Gastrocnemius medialis (tissue), 4 donors: ENCODE results near the gene IFT57. TPM values are rescaled to one million over a fixed set of nuclear protein-coding genes. Genes with fewer than 3 reads are reported as not detected.

Experiments used
- ATAC-seq, 2 donors: fragments of 150-250 bp; one replicate each; pipeline ENCODE4 v1.9.1; 2016
- DNase-seq, 2 donors: peaks; one replicate each; pipeline ENCODE4 v3.0.0-alpha.2; 2019
- H3K27ac ChIP-seq, 4 donors: fragments of 200-600 bp; sonication (generic); 1 replicate in 1 of 4; 2 replicates in 3 of 4; pipeline ENCODE4 v1.5.1; 2016 to 2018; ENCODE audit warnings: mild to moderate bottlenecking in 2 of 4, moderate library complexity in 1 of 4
- H3K27me3 ChIP-seq, 3 donors: fragments of 200-600 bp; sonication (generic) in 2 of 3; 1 replicate in 1 of 3; 2 replicates in 2 of 3; pipeline versions ENCODE4 v1.5.1 to v1.6.0; 2016 to 2019; ENCODE audit warnings: mild to moderate bottlenecking in 1 of 3, moderate library complexity in 1 of 3
- H3K36me3 ChIP-seq, 2 donors: fragments of 200-600 bp; sonication (generic) in 1 of 2; one replicate each; pipeline ENCODE4 v1.5.1; 2017 to 2018
- H3K4me1 ChIP-seq, 2 donors: fragments of 200-600 bp; sonication (generic) in 1 of 2; one replicate each; pipeline ENCODE4 v1.5.1; 2016 to 2017; ENCODE audit warnings: mild to moderate bottlenecking in 2 of 2
- H3K4me3 ChIP-seq, 4 donors: fragments of 200-600 bp; sonication (generic) in 3 of 4; 1 replicate in 1 of 4; 2 replicates in 3 of 4; pipeline ENCODE4 v1.5.1; 2016 to 2019; ENCODE audit warnings: mild to moderate bottlenecking in 2 of 4
- H3K9me3 ChIP-seq, 3 donors: fragments of 200-600 bp; sonication (generic) in 2 of 3; 1 replicate in 1 of 3; 2 replicates in 2 of 3; pipeline ENCODE4 v1.5.1; 2016 to 2019
- CTCF ChIP-seq, 5 experiments: fragments of 450-650 bp in 3 of 5; fragments of 200-600 bp in 2 of 5; sonication (generic) in 2 of 5; IDR thresholded peaks in 4 of 5; conservative IDR thresholded peaks in 1 of 5; 1 replicate in 4 of 5; 2 replicates in 1 of 5; pipeline ENCODE4 v1.5.1; 2016 to 2019; ENCODE audit warnings: antibody characterized with exemption in 5 of 5, mild to moderate bottlenecking in 3 of 5, moderate library complexity in 3 of 5
- POLR2A ChIP-seq, 2 donors: fragments of 450-650 bp; IDR thresholded peaks; one replicate each; pipeline ENCODE4 v1.6.1; 2017; ENCODE audit warnings: antibody characterized with exemption in 2 of 2, mild to moderate bottlenecking in 2 of 2, moderate library complexity in 2 of 2
- in situ Hi-C, 4 donors: fragments of 200-750 bp; cut with MboI; loops; one replicate each; pipeline versions ENCODE4 v1.15.0 to v1.8.0; 2017; ENCODE audit warnings: low sequenced_read_pairs in 4 of 4
- intact Hi-C: fragments of 100-400 bp; cut with DNase I; formaldehyde crosslinking; loops from one replicate; pipeline ENCODE4 v1.15.1; 2023; ENCODE audit warnings: low total_unique reads
- total RNA-seq, 4 donors: library from RNA; depleted of rRNA; stranded (reverse); fragments of >200 nt; gene quantifications; one replicate each; pipeline versions ENCODE4 v1.1.0 to v1.2.3, GENCODE V29; 2016

The IFT57 gene
- total RNA-seq, 4 donors from 2014 or later = 7.2 to 18.5 (median 10.7) TPM

GRCh38 chr3:108228286-108228685 lies 6.1 kb upstream of the IFT57 start:
- ATAC-seq = no peak
- TF ChIP-seq CTCF (IDR thresholded peaks at IDR 0.05 in 4 of 5, conservative IDR thresholded peaks at IDR 0.05 in 1 of 5) = no peak
- no peak for TF ChIP-seq POLR2A (IDR thresholded peaks at IDR 0.05)
- Histone ChIP-seq H3K4me1 (peaks cover 0 to under 1% of the 10 kb centered on the region in 2 donors), H3K27ac (no peak overlapping the region), H3K4me3 (no peak overlapping the region), H3K36me3 (no peaks in the 10 kb centered on the region), H3K27me3 (no peaks in the 10 kb centered on the region), H3K9me3 (no peaks in the 10 kb centered on the region)
- no peak for DNase-seq
- intact Hi-C loops (loop anchor here (10.0 kb wide), 1 partner anchor 273 kb away; no protein-coding TSS in a partner anchor), in situ Hi-C loops (no loop called here)

DNA sequence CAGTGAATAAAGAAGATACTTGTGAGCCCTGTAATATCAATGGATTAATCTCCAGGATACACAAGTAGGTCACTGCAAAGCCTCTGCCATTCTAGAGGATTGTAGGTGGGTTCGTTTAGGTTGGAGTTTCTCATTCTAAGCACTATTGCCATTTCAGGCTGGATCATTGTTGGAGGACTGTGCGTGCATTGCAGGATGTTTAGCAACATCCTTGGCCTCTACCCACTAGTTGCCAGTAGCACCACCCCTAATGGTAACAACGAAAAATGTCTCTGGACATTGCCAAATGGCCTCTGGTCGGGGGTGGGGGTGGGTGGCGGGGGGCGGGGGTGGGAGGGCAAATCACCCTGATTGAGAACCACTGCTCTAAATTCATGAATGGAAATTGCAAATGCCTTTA lies 4.9 kb upstream of the IFT57 start:
- intact Hi-C loops = loop anchor here (10.0 kb wide), 1 partner anchor 272 kb away; no protein-coding TSS in a partner anchor
- H3K4me3 ChIP-seq = no peak overlapping the region
- no peaks in the 10 kb centered on the region for H3K36me3 ChIP-seq
- H3K27me3 ChIP-seq = no peaks in the 10 kb centered on the region
- H3K9me3 ChIP-seq = no peaks in the 10 kb centered on the region
- DNase-seq (no peak), ATAC-seq (no peak)
- TF ChIP-seq CTCF (IDR thresholded peaks at IDR 0.05 in 4 of 5, conservative IDR thresholded peaks at IDR 0.05 in 1 of 5) (no peak), POLR2A (IDR thresholded peaks at IDR 0.05) (no peak)
- in situ Hi-C loops = no loop called here
- H3K27ac ChIP-seq = no peak overlapping the region
- H3K4me1 ChIP-seq = peaks cover 3 to 5% of the 10 kb centered on the region in 2 donors

- in situ Hi-C loops = no loop called here
- no peaks in the 10 kb centered on the region for H3K36me3 ChIP-seq
- TF ChIP-seq CTCF (IDR thresholded peaks at IDR 0.05 in 4 of 5, conservative IDR thresholded peaks at IDR 0.05 in 1 of 5) = no peak
- no peak for TF ChIP-seq POLR2A (IDR thresholded peaks at IDR 0.05)
- intact Hi-C loops = loop anchor here (10.0 kb wide), 1 partner anchor 270 kb away; no protein-coding TSS in a partner anchor
- DNase-seq = no peak
- no peak overlapping the region for H3K27ac ChIP-seq
- peaks cover 5 to 15% of the 10 kb centered on the region in 2 donors for H3K4me1 ChIP-seq
- no peaks in the 10 kb centered on the region for H3K27me3 ChIP-seq
- H3K4me3 ChIP-seq = no peak overlapping the region
- H3K9me3 ChIP-seq = no peaks in the 10 kb centered on the region
- no peak for ATAC-seq
Measured at GRCh38 chr3:108225221-108225620, 3.0 kb upstream of the IFT57 start.

- intact Hi-C loops (loop anchor here (2.0 to 10.0 kb wide), 3 partner anchors 93 to 1017 kb away; no protein-coding TSS in a partner anchor), in situ Hi-C loops (no loop called here)
Measured at GRCh38 chr3:108223928-108224327, 1.7 kb upstream of the IFT57 start.

More at GRCh38 chr3:108223928-108224327, 1.7 kb upstream of the IFT57 start:
- Histone ChIP-seq H3K27me3 (no peaks in the 10 kb centered on the region), H3K9me3 (no peaks in the 10 kb centered on the region), H3K4me1 (peaks cover 5 to 16% of the 10 kb centered on the region in 2 donors), H3K36me3 (no peaks in the 10 kb centered on the region), H3K4me3 (no peak overlapping the region), H3K27ac (no peak overlapping the region)
- TF ChIP-seq CTCF (IDR thresholded peaks at IDR 0.05 in 4 of 5, conservative IDR thresholded peaks at IDR 0.05 in 1 of 5) (no peak), POLR2A (IDR thresholded peaks at IDR 0.05) (no peak)
- ATAC-seq = no peak
- DNase-seq = no peak
